Stimulated activated CD4-positive, alpha-beta T cell treated with anti-CD3 and anti-CD28 coated beads, Interleukin-4, amount 100 ng/mL, for 24 hours (primary cell): Measurements from ENCODE around the gene DBH.
A peak's percentile ranks its signal among the peaks of the same experiment; 100 is the strongest.

ENCODE experiments used
- DNase-seq: peaks from one replicate; pipeline ENCODE4 v3.0.0-alpha.2; 2020

DBH gene

DNA sequence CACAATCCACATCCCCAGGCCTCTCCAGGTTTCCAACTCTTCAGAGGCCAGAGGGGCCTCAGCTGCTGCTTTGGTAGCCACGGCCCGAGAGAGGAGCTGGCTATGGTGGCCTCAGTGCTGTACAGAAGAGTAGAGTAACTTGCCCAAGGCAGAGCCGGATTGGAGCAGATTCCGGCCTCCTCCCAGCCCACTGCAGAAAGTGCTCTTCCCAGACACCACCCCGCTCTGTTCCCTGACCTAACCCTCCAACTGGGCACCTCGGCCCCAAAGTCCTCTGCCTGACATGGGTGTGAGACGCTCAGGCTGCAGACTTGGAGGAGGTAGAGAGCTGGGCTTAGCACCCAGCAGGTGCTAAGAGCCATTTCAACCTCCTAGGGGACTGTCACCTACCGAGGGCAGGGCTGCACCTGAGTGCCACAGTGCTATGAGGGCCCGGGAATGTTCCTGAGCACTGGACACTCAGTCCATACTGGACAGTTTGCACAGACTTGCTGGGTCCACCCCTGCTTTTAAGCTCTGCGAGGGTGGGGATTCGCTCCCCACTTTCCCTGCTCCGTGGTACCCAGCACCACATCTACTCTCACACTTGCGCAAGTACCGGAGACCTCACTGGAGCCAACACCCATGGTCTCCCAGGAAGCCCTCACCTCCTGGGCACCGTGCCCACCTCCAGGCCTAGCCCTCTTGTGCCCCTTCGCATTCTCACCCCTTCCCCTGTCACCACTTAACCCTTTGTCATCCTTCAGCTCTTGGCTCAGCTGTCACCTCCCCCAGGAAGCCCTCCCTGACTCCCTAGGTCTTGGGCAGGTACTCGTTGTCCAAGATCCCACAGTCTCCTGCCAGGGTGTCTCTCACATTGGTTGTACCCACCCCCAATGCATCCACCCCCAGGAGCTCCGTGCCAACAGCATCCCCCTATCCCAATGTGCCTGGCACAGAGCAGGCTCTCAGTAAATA, 49.8 kb downstream of the DBH start:
- no peak for DNase-seq

DNA sequence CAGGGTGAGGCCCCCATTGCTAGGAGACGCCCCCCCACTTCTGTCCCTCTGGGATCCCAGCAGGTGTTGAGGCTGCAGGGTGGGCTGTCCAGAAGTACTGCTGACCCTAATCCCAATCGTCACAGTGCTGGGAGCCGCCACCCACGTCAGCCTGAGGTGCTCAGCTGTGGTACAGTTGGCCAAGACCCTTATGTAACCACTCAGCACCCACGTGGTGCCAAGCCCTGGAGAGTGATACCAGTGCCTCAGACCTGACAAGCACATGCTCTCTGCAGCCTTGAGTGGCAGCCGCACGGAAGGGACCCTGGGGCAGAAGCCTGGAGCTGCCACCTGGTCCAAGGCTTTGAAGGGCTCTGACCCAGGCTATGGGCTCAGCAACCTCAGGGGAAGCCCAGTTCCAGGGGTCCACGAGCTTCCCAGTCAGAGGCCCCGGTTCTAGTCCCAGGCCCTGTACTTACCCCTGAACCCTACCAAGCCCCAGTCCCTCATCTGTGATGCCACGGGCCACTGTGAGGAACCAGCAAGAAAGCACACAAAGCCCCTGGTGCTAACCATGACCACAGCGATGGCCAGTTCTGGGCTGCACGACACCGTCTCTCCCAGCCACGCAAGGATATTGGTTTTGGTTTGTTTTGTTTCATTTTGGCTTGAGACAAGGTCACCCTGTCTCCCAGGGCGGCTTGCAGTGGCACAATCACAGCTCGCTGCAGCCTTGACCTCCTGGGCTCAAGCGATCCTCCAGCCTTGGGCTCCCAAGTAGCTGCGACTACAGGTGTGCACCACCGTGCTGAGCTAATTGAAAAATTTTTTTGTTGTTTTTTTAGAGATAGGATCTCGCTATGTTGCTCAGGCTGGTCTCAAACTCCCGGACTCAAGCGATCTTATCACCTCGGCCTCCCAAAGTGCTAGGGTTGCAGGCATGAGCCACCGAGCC, 50.7 kb downstream of the DBH start:
- no peak for DNase-seq

DNA sequence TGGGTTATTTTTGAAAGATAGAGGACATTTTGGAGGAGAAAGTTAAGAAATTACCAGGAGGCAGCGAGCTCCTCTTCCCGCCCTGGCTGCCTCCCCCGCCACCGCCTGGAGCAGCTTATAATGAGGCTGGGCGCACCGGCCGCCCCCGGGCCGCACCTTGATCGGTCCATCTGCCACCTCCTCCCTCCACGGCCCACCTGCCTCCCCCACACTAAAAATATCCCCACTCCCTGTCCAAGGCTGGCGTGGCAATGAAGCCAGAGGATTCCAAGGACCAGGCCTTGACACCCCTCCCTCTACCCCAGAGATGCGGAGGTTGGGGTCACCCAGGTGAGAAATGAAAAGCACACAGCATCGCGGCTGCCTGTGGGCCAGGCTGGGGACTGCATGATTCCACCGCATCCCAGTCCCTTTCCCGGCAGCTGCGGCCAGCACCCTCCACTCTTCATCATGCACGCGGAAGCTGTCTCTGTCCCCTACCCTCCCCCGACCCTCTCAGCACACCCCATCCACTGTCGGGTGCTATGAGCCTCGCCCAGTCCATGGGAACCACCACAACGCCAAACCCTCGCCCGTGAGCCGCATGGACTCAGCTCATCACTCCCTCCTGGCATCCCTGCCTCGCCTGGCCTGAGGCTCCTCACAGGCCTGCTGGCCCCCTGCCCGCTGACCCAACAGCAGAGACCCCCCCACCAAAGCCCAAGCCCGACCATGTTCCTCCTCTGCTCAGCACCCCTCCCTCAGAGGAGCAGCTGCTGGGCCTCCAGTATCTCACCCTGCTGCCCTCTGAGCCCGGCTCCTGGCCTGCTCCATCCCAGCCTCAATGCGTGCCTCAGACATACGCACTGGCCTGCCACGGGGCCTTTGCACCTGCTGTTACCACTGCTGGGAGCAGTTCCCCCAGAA, 51.9 kb downstream of the DBH start:
- no peak for DNase-seq

DNA sequence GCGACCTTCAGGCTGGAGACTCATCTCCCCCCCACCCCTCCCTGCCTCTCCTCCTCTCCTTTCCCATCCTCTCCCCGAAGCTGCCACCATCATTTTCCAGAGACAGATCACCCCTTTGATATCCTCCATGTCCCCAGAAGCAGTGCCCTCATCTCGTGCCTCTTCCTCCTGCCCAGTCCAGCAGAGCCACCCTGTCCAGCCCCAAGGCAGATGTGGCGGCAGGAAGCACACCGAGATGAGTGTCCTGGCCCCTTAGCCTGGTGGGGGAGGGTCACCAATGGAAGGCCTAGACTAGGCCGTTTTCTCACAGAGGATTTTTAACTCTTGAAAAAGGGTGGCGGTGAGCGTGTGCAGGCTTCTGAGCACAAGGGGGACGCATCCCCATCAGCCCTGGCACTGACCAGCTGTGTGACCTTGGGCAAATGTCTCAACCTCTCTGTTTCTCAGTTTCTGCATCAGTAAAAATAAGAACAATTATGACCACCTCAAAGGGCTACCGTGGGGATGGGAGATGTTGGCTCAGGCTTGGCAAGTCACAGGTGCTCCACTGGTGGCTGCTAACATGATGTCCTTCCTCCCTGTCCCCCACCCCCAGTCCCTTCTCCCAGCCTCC, 53.1 kb downstream of the DBH start:
- DNase-seq = no peak

DNA sequence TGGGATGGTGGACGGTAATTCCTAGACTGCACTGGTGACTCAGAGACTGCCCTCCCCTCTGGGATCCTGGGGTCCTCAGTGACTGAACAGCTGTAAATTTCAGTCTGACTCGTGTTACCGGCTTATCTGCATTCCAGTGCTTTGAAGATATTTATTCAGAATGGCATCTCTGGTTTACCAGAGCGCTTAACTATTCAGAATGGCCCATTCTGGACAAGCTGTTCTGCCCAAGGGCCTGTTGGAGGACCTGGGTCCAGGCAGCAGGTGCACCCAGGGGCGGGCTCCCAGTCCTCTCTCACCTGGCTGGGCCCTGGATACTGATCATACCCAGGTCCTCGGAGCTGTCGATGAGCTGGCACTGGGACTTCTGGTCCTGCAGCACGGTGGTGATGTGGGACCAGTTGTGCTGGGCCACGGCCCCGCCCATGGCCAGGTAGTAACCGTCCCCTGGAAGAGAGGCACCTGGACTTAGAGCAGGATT, 54.0 kb downstream of the DBH start:
- DNase-seq = no peak

DNA sequence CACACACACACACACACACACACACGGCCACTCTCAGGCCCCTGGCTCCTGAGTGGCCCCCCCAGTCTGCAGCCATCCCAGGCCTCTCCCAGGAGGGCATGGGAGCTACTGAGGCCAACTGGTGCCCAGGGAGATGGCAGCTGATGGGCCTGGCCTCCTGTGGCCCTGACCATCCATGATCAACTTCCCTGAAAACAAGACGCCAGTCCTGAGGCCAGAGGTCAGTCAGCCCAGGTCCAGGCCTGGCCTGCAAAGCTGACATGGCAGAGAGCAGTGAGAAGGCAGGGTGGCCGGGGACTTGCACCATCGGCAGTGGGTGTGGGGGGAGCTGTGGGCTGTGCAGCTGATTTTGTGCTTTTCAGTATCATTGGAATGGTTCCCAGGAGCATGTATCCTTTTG, 55.0 kb downstream of the DBH start:
- no peak for DNase-seq

DNA sequence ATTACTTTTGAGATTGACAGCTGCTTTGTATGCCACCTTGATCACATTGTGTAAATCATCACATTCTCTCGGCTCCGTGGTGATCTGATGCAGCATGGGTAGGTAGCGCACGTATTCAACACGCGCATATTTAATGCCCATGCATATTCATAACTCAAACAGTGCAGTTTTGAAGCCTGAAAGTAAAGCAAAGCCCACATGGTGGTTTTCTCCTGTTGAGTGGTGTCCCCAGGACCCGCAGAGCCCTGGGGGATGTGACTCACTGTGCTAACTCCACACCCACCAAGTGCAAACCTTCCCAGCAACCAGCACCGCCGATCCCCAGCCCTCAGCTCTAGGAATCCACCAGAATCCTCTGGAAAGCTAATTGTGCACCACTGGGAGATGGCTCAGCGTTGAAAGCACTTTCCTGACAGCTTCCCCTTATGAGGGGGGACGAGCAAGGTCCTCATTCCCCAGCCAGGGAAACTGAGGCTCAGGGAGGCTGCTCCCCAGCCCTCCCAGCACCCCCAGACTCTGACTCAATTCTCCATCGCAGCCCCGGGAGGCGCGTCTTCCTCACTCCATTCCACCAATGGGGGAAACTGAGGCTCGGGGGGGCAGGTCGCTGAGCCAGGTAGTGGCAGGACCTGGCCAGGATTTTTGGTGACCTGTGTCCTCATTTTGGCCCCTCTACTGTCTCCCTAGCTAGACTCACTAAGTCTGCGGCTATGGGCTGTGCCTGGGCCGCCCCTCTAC, 55.6 kb downstream of the DBH start:
- DNase-seq = peak; percentile 15

DNA sequence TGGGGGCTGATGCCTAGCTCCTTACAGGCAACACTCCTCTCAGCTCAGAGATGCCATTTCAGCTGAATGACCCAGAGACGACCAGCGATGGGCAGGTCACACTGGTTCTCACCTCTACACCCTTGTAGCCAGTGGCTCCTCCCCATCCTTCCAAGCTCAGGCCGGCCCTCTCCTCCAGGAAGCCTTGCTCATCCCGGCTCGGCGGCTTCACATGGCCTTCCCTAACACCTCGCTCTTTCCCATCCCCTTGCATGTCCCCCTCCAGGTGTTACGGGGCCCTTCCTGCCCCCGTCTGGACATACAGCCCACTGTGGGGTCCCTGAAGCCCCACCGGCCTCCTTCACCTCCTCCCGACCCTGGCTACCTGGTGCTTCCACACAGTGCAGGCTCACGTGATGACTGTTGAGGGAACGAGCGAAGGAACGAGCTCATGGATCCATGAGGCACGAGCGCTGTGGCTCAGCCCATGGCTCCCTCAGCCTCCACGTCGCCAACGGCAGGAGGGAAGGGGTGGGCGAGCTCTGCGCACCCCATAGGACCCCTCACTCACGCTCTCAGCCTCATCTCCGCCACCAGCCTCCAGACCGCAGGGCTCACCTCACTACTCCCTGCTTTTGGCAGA, 56.3 kb downstream of the DBH start:
- DNase-seq = no peak

DNA sequence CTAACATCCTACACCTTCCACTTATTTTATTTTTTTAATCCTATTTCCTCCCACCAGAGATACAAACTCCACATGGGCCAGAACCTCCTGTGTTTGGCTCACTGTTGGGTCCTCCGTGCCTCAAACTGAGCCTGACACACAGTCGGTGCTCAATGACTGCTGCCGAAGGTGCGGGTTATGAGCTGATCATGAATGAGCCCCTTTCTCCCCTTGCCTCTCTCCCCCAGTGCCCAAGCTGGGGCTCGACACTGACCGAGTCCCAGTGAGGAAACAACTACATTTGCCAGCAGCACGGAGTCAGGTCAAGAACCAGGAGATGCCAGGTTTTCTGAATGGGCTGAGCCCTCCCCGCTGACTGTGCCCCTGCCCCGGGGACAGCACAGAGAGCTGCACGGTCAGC, 57.0 kb downstream of the DBH start:
- DNase-seq = no peak

DNA sequence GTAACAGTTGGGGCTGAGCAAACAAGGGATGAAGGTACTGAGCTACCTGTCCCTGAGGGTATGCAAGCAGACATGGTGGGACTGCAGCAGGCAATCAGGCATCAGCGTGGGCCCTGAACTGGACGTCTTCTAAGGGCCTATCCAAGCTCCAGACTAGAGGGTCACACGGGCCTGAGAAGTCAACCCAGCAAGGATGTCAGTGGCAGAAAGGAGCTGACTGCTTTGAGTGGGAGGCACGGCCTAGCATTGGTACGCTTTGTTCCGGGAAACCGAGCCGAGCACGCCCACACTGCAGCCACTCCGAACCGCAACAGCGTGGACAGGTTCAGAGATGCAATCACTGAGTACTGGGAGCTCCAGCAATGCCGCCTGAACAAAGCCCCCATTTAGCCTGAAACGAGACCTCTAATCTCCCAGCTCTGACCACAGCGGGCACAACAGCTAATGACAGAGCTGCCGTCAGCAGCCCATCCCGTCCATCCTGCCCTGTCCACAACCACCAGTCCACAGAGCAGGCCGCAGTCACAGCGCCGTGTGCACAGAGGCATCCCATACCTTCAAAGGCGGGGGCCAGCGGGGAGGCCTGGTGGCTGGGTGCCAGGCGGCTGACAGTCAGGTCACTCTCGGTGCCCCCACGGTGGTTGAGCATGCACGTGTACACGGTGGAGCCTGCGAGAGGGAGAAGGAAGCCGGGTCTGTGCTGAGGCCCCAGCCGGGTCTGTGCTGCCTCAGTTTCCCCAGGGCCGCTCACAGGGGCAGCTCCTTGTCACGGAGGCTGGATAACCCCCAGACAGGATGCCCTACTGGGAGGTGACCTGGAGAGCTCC, 57.8 kb downstream of the DBH start:
- DNase-seq = no peak

DNA sequence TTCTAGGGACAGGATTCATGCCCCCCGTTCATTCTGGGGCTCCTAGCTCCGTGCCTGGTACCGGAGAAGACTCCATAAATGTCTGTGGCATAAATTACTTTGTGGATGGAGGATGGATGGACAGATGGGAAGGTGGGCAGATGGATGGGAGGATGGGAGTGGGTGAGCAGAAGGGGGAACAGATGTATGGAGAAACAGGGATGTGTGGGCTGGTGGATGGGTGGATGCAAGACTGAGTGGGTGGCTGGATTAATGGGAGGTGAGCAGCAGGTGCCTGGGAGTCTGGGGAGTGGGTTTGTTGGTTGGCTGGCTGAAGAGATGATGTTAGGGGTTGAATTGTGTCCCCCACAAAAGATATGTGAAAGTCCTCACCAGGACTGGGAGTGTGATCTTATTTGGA, 58.5 kb downstream of the DBH start:
- no peak for DNase-seq

DNA sequence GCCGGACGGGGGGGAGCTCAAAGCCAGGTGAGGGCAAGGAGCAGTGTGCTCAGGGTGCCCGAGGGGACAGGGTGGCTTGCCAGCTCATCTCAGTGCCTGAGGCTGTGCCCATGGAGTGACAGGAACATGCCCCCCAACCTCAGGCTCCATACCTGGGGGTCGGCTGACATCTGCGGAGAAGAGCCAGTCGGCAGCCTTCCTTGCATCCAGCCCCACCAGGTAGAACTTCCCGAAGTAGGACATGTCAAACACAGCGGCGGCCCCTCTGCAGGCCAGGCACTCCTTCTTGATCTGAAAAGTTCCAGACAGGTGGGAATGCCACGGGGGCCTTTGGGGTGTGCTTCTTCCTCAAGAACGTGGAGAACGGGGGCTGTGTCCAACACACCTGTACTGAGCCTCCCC, 59.9 kb downstream of the DBH start:
- no peak for DNase-seq

DNA sequence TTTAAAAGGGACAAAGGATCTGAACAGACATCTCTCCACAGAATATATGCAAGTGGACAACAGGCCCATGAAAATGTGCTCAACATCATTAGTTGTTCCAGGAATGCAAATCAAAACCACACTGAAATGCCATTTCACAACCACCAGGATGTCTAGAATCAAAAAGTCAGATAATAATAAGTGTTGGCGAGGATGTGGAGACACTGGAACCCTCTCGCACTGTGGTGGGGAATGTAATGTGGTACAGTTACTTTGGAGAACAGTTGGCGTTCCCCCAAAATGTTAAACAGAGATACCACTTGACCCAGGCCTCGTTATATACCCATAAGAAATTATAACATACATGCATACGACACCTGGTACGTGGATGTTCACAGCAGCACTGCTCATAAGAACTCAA, 63.4 kb downstream of the DBH start:
- no peak for DNase-seq

DNA sequence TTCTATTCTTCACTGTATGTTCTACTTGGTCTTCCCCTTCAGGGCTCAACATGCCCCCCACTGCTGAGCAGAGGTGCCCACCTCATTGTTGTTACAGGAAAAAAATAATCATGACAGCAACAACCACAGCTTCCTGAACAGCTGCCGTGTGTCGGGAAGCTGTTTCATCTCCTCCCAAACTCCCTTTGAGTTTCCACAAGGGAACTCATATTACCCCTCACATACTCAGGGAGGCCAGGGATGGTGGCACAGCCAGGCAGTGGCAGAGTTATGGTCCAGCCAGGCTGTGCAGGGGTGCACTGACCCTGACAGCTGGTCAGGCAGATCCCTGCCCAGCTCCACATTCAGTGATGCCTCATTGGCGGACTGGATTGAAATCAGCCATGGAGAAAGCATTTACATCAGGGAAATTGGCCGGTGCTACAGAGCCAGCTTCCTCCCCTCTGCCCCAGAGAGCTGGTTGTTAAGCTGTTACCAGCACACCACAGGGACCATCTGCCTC, 64.7 kb downstream of the DBH start:
- DNase-seq = no peak

DNA sequence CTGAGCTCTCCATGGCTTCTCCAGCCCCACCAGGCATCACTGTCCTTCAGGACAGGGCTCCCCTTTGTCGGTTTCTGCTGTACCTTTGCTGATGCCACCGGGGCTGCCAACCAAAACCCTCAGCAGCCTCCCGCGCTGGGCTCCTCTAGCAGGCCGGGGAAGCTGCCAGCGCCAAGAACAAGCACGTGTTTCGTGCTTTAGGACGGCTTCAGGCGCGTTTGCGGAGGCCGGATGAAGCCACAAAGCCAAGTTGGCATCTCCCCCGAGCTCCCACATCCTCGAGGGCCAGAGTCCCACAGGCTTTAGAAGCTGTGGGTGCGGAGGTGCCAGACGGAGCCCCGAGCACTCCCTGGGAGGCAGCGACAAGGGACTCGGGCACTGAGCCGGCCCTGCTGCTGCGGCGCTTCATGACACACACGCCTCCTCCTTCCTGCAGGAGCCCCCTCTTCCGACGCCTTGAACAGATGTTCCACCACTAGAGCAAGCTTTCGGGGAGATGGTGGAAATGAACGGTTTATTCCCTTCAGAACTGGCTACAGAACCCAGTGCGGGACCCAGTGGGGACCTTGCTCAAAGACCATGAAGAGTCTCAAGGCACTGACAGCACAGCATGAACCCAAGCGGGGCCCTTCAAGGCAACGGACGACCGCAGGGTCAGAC, 65.3 kb downstream of the DBH start:
- DNase-seq = peak; percentile 56

DNA sequence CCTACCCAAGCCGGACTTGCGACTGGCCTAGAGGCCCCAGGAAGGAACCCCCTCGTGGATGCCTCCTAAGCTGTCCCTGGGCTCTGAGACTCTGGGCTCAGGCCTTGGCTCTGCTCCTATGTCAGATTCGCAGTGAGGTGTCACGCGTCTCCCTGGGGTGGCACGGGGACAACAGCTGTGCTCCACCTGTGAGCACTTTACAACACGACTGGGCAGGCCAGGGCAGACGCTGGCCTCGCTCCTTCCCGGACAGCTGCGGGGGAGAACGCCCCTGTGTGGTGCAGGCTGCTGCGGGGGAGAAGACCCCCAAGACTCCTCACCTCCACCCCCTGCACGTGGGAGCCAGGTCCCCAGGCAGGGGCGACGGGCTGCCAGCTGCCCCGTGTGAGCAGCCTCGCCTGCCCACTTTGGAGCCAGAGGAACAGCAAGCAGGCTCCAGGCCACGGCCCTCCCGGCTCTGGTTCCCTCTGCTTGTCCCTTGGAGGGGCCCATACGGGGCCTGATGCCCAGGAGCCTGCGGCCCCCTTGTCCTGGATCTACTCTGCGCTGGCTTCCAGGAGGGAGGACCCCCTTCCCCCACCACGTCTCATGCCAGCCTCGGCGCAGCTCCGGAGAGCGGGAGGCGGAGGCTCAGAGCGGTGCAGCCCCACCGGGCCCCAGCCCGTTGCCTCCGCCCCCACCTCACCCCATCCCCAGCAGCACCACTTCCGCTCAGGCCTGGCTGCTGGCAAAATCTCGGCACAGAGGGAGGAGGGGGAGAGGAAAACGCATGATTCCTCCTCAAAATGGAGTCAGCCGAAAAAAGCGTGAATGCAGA, 66.0 kb downstream of the DBH start:
- peak; percentile 68 for DNase-seq

DNA sequence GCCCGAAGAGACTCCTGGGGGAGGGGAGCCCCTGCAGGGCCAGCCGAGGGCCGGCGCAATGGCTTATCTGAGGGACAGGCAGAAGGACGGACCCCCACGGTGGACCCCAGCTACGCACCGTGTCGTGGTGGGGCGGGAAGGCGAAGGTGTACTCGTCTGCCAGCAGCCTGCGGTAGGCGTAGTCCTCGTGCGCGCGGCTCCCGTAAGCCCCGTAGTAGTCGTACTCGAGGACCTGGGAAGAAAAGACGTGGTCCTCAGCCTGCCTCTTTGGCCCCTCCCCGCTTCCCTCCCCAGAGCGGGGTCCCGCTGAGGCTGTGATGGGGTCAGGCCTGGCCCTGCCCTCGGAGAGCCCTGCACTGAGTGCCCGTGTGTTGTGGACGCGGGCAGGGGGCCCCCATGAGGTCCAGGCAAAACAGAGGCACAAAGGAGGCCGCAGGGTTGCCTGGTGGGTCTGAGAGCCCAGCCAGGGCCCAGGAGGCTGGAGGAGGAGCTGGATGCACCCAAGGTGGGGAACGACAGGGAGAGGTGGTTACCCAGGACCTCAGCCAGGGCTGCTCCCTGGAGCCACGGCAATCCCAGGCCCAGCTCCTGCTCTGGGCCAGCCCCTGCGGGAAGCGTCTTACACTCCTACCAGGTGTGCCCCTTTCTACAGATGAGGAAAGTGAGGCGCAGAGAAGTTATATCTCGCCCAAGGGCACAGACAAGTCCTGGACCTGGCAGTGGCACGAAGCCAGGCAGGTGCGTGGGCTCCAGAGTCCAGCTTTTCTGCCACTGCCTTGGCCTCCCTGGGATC, 66.8 kb downstream of the DBH start:
- DNase-seq = peak; percentile 28
